ENCODE results near the gene ALDH1A1.
"Not testable (repeated sequence)": the region's sequence is repeated elsewhere in the genome, so short reads cannot be mapped to it uniquely, and the experiment has no call there.

- TF ChIP-seq BHLHE40 (IDR thresholded peaks at IDR 0.05; ENCODE audit: borderline replicate concordance); SP1 (IDR thresholded peaks at IDR 0.05); HDGF (IDR thresholded peaks at IDR 0.05; ENCODE audit: borderline replicate concordance); LEF1 (IDR thresholded peaks at IDR 0.05; ENCODE audit: borderline replicate concordance); FOXM1 (IDR thresholded peaks at IDR 0.05; ENCODE audit: borderline replicate concordance); TARDBP (IDR thresholded peaks at IDR 0.05); CTBP1 (IDR thresholded peaks at IDR 0.05; ENCODE audit: borderline replicate concordance); ELF4 (IDR thresholded peaks at IDR 0.05); FOXK2 (IDR thresholded peaks at IDR 0.05); SUZ12 (IDR thresholded peaks at IDR 0.05); FOXA1 (IDR thresholded peaks at IDR 0.05); NFRKB (IDR thresholded peaks at IDR 0.05); L3MBTL2 (conservative IDR thresholded peaks at IDR 0.05): not testable (repeated sequence)
- TF ChIP-seq, protein P1, sequence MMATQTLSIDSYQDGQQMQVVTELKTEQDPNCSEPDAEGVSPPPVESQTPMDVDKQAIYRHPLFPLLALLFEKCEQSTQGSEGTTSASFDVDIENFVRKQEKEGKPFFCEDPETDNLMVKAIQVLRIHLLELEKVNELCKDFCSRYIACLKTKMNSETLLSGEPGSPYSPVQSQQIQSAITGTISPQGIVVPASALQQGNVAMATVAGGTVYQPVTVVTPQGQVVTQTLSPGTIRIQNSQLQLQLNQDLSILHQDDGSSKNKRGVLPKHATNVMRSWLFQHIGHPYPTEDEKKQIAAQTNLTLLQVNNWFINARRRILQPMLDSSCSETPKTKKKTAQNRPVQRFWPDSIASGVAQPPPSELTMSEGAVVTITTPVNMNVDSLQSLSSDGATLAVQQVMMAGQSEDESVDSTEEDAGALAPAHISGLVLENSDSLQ (IDR thresholded peaks at IDR 0.05), result not testable (repeated sequence)
Measured at GRCh38 chr9:72939581-72939980, 13.3 kb downstream of the ALDH1A1 start.
